HEK293 (cell line): ENCODE measurements around the gene S1PR1.

Experiments
- CTCF ChIA-PET: fragments of 350-600 bp; formaldehyde crosslinking; extraction: SDS; loops from one replicate; lab custom pipeline; 2021; ENCODE audit warnings: antibody characterized with exemption; lab: Yijun Ruan, JAX
- POLR2A ChIA-PET: fragments of 300-600 bp; formaldehyde crosslinking; extraction: SDS; loops from one replicate; lab custom pipeline; 2020; ENCODE audit warnings: antibody characterized with exemption, inconsistent platforms; lab: Yijun Ruan, JAX
- H3K27ac ChIP-seq: fragments of 200-500 bp; sonication (Bioruptor generic); 2 replicates; pipeline ENCODE4 v1.5.1; 2014; ENCODE audit warnings: low read depth, low read length, control low read depth, inconsistent platforms; ENCODE audit errors: extremely low read depth
- H3K36me3 ChIP-seq, 2 experiments: fragments of 200-500 bp in 1 of 2; sonication (Bioruptor generic) in 1 of 2; 1 replicate in 1 of 2; 2 replicates in 1 of 2; pipeline ENCODE4 v1.5.1; 2014 to 2017; ENCODE audit warnings: inconsistent platforms in 2 of 2, low read length in 2 of 2; ENCODE audit not compliant: control insufficient read depth in 2 of 2, insufficient read depth in 1 of 2
- H3K4me1 ChIP-seq: fragments of 200-500 bp; sonication (Bioruptor generic); 2 replicates; pipeline ENCODE4 v1.5.1; 2014; ENCODE audit warnings: mild to moderate bottlenecking, low read length, inconsistent platforms; ENCODE audit not compliant: control insufficient read depth, insufficient read depth
- H3K4me3 ChIP-seq: 2 replicates; pipeline ENCODE4 v1.5.1; 2011; ENCODE audit warnings: low read depth, mild to moderate bottlenecking, control low read depth, low read length, moderate library complexity
- H3K9me3 ChIP-seq: fragments of 200-500 bp; sonication (Bioruptor generic); 2 replicates; pipeline ENCODE4 v1.5.1; 2014; ENCODE audit warnings: low read depth, low read length, inconsistent platforms; ENCODE audit not compliant: control insufficient read depth, insufficient read depth
- EGR2 ChIP-seq: fragments of 450-650 bp; formaldehyde crosslinking; IDR thresholded peaks from 2 replicates; pipeline ENCODE4 v1.5.1; 2016; ENCODE audit warnings: low read depth, missing biosample characterization, missing genetic modification characterization
- GLI2 ChIP-seq: fragments of 450-650 bp; formaldehyde crosslinking; IDR thresholded peaks from 2 replicates; pipeline ENCODE4; 2017; ENCODE audit warnings: missing biosample characterization, missing genetic modification characterization, low read depth, borderline replicate concordance
- HOXA7 ChIP-seq: sonication (generic); formaldehyde crosslinking; IDR thresholded peaks from 2 replicates; pipeline ENCODE4 v1.8.1; 2022; ENCODE audit warnings: missing genetic modification reagents, borderline replicate concordance
- KLF16 ChIP-seq: fragments of 450-650 bp; formaldehyde crosslinking; IDR thresholded peaks from 2 replicates; pipeline ENCODE4 v1.5.1; 2017; ENCODE audit warnings: missing biosample characterization, missing genetic modification characterization
- MZF1 ChIP-seq: fragments of 450-650 bp; formaldehyde crosslinking; IDR thresholded peaks from 2 replicates; pipeline ENCODE4 v1.5.1; 2017; ENCODE audit warnings: missing biosample characterization, missing genetic modification characterization, borderline replicate concordance
- SCRT1 ChIP-seq: fragments of 450-650 bp; formaldehyde crosslinking; IDR thresholded peaks from 2 replicates; pipeline ENCODE4 v1.5.1; 2016; ENCODE audit warnings: missing biosample characterization, missing genetic modification characterization, borderline replicate concordance
- SP3 ChIP-seq: fragments of 450-650 bp; formaldehyde crosslinking; IDR thresholded peaks from 2 replicates; pipeline ENCODE4 v1.5.1; 2016; ENCODE audit warnings: missing biosample characterization, missing genetic modification characterization
- TRIM28 ChIP-seq: IDR thresholded peaks from 2 replicates; pipeline ENCODE4 v1.6.1; 2011; ENCODE audit warnings: low read length, control low read depth, borderline replicate concordance
- WT1 ChIP-seq: fragments of 450-650 bp; formaldehyde crosslinking; IDR thresholded peaks from 2 replicates; pipeline ENCODE4 v1.5.1; 2016; ENCODE audit warnings: missing biosample characterization, missing genetic modification characterization
- YY1 ChIP-seq: fragments of 450-650 bp; formaldehyde crosslinking; IDR thresholded peaks from 2 replicates; pipeline ENCODE4 v1.5.1; 2018; ENCODE audit warnings: missing biosample characterization, missing genetic modification characterization
- ZBTB8A ChIP-seq: fragments of 450-650 bp; formaldehyde crosslinking; IDR thresholded peaks from 2 replicates; pipeline ENCODE4 v1.5.1; 2016; ENCODE audit warnings: missing biosample characterization, missing genetic modification characterization
- ZNF114 ChIP-seq: fragments of 450-650 bp; formaldehyde crosslinking; IDR thresholded peaks from 2 replicates; pipeline ENCODE4 v1.5.0; 2017; ENCODE audit warnings: missing biosample characterization, missing genetic modification characterization
- ZNF155 ChIP-seq: fragments of 450-650 bp; formaldehyde crosslinking; IDR thresholded peaks from 2 replicates; pipeline ENCODE4 v1.5.1; 2016; ENCODE audit warnings: missing biosample characterization, missing genetic modification characterization
- ZNF202 ChIP-seq: fragments of 450-650 bp; formaldehyde crosslinking; IDR thresholded peaks from 2 replicates; pipeline ENCODE4 v1.5.1; 2016; ENCODE audit warnings: missing biosample characterization, missing genetic modification characterization, borderline replicate concordance
- ZNF223 ChIP-seq: fragments of 450-650 bp; formaldehyde crosslinking; IDR thresholded peaks from 2 replicates; pipeline ENCODE4 v1.5.1; 2016; ENCODE audit warnings: missing biosample characterization, missing genetic modification characterization
- ZNF248 ChIP-seq: fragments of 450-650 bp; formaldehyde crosslinking; IDR thresholded peaks from 2 replicates; pipeline ENCODE4 v1.5.1; 2017; ENCODE audit warnings: missing biosample characterization, missing genetic modification characterization
- ZNF416 ChIP-seq: fragments of 450-650 bp; formaldehyde crosslinking; IDR thresholded peaks from 2 replicates; pipeline ENCODE4 v1.5.1; 2016; ENCODE audit warnings: missing biosample characterization, missing genetic modification characterization
- ZNF529 ChIP-seq: fragments of 450-650 bp; formaldehyde crosslinking; IDR thresholded peaks from 2 replicates; pipeline ENCODE4 v1.5.1; 2017; ENCODE audit warnings: missing genetic modification characterization, missing biosample characterization; ENCODE audit not compliant: insufficient replicate concordance
- ZNF624 ChIP-seq: fragments of 450-650 bp; formaldehyde crosslinking; IDR thresholded peaks from 2 replicates; pipeline ENCODE4 v1.5.1; 2017; ENCODE audit warnings: missing biosample characterization, missing genetic modification characterization
- ZNF660 ChIP-seq: fragments of 450-650 bp; IDR thresholded peaks from 2 replicates; pipeline ENCODE4 v1.5.1; 2018; ENCODE audit warnings: missing biosample characterization, mild to moderate bottlenecking, missing genetic modification characterization
- ZNF792 ChIP-seq: fragments of 450-650 bp; formaldehyde crosslinking; IDR thresholded peaks from 2 replicates; pipeline ENCODE4 v1.5.1; 2016; ENCODE audit warnings: missing biosample characterization, missing genetic modification characterization
- ZNF843 ChIP-seq: fragments of 450-650 bp; formaldehyde crosslinking; IDR thresholded peaks from 2 replicates; pipeline ENCODE4 v1.5.1; 2016; ENCODE audit warnings: missing biosample characterization, missing genetic modification characterization
- ZSCAN23 ChIP-seq: fragments of 450-650 bp; formaldehyde crosslinking; IDR thresholded peaks from 2 replicates; pipeline ENCODE4 v1.5.1; 2016; ENCODE audit warnings: missing biosample characterization, missing genetic modification characterization
- TF ChIP-seq, protein P1 (sequence below): fragments of 450-650 bp; formaldehyde crosslinking; IDR thresholded peaks from 2 replicates; pipeline ENCODE4 v1.5.1; 2016; ENCODE audit warnings: missing biosample characterization, missing genetic modification characterization, low read depth
- TF ChIP-seq, protein P2 (sequence below): fragments of 450-650 bp; formaldehyde crosslinking; IDR thresholded peaks from 2 replicates; pipeline ENCODE4 v1.5.1; 2016; ENCODE audit warnings: missing biosample characterization, missing genetic modification characterization
- TF ChIP-seq, protein P3 (sequence below): IDR thresholded peaks from 2 replicates; pipeline ENCODE4 v1.6.1; 2011; ENCODE audit warnings: mild to moderate bottlenecking, low read depth, low read length, borderline replicate concordance
- TF ChIP-seq, protein P4 (sequence below): fragments of 450-650 bp; formaldehyde crosslinking; IDR thresholded peaks from 2 replicates; pipeline ENCODE4 v1.5.1; 2016; ENCODE audit warnings: missing biosample characterization, missing genetic modification characterization
- TF ChIP-seq, protein P5 (sequence below): fragments of 450-650 bp; formaldehyde crosslinking; IDR thresholded peaks from 2 replicates; pipeline ENCODE4 v1.5.1; 2017; ENCODE audit warnings: missing biosample characterization, missing genetic modification characterization
- TF ChIP-seq, protein P6 (sequence below): fragments of 450-650 bp; formaldehyde crosslinking; IDR thresholded peaks from 2 replicates; pipeline ENCODE4 v1.5.1; 2016; ENCODE audit warnings: missing biosample characterization, missing genetic modification characterization

The S1PR1 gene

DNA sequence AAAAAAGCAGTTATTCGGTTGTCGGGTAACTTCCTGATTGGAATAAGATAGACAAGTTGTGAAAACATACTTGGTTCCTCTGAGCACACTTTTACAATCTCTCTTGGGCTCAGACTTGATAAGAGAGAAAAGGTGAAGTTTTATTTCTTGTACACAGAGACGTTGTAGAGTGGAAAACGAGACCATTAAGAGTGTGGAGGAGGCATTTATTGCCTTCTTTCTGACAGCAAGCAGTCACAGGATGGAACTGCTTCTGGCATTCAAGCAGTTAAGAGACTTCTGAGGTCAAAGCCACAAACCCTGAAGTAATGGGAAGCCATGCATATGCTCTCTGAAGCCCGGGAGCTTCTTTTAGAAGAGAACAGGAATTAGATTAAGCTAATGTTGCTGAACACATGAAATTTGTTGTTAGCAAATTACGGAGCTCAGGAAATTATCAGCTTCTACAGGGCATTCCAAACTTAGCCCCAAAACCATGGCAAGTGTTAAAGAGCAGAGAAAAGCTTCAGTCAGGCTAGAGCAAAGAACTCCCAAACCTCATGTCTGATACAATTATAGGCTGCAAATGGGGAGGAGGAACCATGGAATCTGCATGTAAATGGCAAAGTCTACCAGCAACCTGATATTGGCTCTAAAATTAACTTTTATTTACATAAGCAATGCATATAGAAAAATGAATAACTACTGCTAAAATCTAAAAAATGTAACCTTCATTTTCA is 26.0 kb downstream of the S1PR1 start:
- Histone ChIP-seq H3K4me3 (no peak overlapping the region), H3K36me3 (no peaks in the 10 kb centered on the region), H3K4me1 (peaks cover 8% of the 10 kb centered on the region; the same call in 1 of the 2 replicates), H3K27ac (peak overlapping the region; percentile 66), H3K9me3 (no peaks in the 10 kb centered on the region)
- POLR2A ChIA-PET = interaction anchor here (0.6 to 1.0 kb wide), 2 partner anchors 27 to 46 kb away, joined by 3 to 4 read pairs; no protein-coding TSS in a partner anchor
- CTCF ChIA-PET = interaction anchor here (1.5 kb wide), 1 partner anchor 25 kb away, joined by 6 read pairs; no protein-coding TSS in a partner anchor
- TF ChIP-seq HOXA7 (CRISPR knock-in tag) (no peak), EGR2 (tag by site-specific recombination) (no peak), ZNF660 (tag by site-specific recombination) (no peak), MZF1 (tag by site-specific recombination) (no peak), ZNF202 (tag by site-specific recombination) (no peak), ZSCAN23 (no peak), SCRT1 (tag by site-specific recombination) (no peak), ZBTB8A (tag by site-specific recombination) (no peak), ZNF155 (tag by site-specific recombination) (no peak), YY1 (tag by site-specific recombination) (no peak), ZNF223 (tag by site-specific recombination) (no peak), ZNF114 (no peak), GLI2 (tag by site-specific recombination) (no peak), ZNF624 (no peak), ZNF843 (tag by site-specific recombination) (no peak), ZNF529 (tag by site-specific recombination) (no peak), WT1 (no peak), KLF16 (tag by site-specific recombination) (no peak), ZNF792 (tag by site-specific recombination) (no peak), SP3 (tag by site-specific recombination) (no peak), ZNF416 (tag by site-specific recombination) (no peak), ZNF248 (no peak), TRIM28 (peak; percentile 84)
- TF ChIP-seq, protein P1, sequence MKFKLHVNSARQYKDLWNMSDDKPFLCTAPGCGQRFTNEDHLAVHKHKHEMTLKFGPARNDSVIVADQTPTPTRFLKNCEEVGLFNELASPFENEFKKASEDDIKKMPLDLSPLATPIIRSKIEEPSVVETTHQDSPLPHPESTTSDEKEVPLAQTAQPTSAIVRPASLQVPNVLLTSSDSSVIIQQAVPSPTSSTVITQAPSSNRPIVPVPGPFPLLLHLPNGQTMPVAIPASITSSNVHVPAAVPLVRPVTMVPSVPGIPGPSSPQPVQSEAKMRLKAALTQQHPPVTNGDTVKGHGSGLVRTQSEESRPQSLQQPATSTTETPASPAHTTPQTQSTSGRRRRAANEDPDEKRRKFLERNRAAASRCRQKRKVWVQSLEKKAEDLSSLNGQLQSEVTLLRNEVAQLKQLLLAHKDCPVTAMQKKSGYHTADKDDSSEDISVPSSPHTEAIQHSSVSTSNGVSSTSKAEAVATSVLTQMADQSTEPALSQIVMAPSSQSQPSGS (tag by site-specific recombination) = no peak
- TF ChIP-seq, protein P2, sequence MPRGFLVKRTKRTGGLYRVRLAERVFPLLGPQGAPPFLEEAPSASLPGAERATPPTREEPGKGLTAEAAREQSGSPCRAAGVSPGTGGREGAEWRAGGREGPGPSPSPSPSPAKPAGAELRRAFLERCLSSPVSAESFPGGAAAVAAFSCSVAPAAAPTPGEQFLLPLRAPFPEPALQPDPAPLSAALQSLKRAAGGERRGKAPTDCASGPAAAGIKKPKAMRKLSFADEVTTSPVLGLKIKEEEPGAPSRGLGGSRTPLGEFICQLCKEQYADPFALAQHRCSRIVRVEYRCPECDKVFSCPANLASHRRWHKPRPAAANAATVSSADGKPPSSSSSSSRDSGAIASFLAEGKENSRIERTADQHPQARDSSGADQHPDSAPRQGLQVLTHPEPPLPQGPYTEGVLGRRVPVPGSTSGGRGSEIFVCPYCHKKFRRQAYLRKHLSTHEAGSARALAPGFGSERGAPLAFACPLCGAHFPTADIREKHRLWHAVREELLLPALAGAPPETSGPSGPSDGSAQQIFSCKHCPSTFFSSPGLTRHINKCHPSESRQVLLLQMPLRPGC = no peak
- TF ChIP-seq, protein P3, sequence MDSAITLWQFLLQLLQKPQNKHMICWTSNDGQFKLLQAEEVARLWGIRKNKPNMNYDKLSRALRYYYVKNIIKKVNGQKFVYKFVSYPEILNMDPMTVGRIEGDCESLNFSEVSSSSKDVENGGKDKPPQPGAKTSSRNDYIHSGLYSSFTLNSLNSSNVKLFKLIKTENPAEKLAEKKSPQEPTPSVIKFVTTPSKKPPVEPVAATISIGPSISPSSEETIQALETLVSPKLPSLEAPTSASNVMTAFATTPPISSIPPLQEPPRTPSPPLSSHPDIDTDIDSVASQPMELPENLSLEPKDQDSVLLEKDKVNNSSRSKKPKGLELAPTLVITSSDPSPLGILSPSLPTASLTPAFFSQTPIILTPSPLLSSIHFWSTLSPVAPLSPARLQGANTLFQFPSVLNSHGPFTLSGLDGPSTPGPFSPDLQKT = no peak
- TF ChIP-seq, protein P4, sequence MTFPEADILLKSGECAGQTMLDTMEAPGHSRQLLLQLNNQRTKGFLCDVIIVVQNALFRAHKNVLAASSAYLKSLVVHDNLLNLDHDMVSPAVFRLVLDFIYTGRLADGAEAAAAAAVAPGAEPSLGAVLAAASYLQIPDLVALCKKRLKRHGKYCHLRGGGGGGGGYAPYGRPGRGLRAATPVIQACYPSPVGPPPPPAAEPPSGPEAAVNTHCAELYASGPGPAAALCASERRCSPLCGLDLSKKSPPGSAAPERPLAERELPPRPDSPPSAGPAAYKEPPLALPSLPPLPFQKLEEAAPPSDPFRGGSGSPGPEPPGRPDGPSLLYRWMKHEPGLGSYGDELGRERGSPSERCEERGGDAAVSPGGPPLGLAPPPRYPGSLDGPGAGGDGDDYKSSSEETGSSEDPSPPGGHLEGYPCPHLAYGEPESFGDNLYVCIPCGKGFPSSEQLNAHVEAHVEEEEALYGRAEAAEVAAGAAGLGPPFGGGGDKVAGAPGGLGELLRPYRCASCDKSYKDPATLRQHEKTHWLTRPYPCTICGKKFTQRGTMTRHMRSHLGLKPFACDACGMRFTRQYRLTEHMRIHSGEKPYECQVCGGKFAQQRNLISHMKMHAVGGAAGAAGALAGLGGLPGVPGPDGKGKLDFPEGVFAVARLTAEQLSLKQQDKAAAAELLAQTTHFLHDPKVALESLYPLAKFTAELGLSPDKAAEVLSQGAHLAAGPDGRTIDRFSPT = no peak
- TF ChIP-seq, protein P5, sequence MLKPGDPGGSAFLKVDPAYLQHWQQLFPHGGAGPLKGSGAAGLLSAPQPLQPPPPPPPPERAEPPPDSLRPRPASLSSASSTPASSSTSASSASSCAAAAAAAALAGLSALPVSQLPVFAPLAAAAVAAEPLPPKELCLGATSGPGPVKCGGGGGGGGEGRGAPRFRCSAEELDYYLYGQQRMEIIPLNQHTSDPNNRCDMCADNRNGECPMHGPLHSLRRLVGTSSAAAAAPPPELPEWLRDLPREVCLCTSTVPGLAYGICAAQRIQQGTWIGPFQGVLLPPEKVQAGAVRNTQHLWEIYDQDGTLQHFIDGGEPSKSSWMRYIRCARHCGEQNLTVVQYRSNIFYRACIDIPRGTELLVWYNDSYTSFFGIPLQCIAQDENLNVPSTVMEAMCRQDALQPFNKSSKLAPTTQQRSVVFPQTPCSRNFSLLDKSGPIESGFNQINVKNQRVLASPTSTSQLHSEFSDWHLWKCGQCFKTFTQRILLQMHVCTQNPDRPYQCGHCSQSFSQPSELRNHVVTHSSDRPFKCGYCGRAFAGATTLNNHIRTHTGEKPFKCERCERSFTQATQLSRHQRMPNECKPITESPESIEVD (tag by site-specific recombination) = peak; percentile 82
- TF ChIP-seq, protein P6, sequence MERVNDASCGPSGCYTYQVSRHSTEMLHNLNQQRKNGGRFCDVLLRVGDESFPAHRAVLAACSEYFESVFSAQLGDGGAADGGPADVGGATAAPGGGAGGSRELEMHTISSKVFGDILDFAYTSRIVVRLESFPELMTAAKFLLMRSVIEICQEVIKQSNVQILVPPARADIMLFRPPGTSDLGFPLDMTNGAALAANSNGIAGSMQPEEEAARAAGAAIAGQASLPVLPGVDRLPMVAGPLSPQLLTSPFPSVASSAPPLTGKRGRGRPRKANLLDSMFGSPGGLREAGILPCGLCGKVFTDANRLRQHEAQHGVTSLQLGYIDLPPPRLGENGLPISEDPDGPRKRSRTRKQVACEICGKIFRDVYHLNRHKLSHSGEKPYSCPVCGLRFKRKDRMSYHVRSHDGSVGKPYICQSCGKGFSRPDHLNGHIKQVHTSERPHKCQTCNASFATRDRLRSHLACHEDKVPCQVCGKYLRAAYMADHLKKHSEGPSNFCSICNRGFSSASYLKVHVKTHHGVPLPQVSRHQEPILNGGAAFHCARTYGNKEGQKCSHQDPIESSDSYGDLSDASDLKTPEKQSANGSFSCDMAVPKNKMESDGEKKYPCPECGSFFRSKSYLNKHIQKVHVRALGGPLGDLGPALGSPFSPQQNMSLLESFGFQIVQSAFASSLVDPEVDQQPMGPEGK (tag by site-specific recombination) = no peak
